Skin epidermis (tissue), 12 donors: Measurements from ENCODE around the gene ADAMTSL1.
A peak's percentile ranks its signal among the peaks of the same experiment; 100 is the strongest.

Experiments used
- H3K27ac ChIP-seq, 21 experiments: fragments of 200-600 bp; sonication (generic) in 11 of 21; one replicate each; pipeline ENCODE4 v1.5.0; 2020; ENCODE audit warnings: mild to moderate bottlenecking in 3 of 21, inconsistent platforms in 2 of 21, moderate library complexity in 2 of 21
- H3K4me3 ChIP-seq, 7 experiments: fragments of 200-600 bp; sonication (generic) in 2 of 7; one replicate each; pipeline ENCODE4 v1.5.0; 2020; ENCODE audit warnings: inconsistent platforms in 2 of 7, mild to moderate bottlenecking in 2 of 7, moderate library complexity in 1 of 7

ADAMTSL1 gene

DNA sequence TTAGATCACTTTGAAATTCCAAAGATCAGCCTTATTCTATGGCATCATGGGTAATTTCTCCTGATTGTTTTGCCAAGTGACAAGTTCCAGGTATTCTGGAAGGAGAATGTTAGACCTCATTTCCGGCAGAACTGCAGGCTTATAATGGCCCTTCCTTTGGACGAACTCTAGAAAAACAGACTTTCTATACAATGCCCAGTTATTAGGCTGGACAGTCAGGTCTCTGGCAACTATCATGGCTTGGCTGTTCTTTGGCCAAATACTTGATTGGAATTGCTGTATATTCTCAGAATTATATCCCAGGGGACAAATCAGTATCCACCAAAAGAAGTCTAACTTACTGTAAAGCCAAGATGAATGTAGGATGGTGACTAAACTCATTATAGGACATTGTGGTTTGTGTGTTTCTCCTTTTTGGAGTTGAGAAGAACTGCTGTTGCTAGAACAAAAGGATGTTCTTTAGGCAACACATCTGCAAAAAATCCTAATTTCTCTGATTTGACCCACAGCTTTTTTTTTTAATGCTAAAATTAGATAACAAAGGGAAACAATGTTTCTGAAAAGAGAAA, 69.0 kb downstream of the ADAMTSL1 start:
- Histone ChIP-seq H3K27ac (peak overlapping the region in 3 of 21 experiments; percentile 33 to 63 (median 39)), H3K4me3 (no peak overlapping the region)

DNA sequence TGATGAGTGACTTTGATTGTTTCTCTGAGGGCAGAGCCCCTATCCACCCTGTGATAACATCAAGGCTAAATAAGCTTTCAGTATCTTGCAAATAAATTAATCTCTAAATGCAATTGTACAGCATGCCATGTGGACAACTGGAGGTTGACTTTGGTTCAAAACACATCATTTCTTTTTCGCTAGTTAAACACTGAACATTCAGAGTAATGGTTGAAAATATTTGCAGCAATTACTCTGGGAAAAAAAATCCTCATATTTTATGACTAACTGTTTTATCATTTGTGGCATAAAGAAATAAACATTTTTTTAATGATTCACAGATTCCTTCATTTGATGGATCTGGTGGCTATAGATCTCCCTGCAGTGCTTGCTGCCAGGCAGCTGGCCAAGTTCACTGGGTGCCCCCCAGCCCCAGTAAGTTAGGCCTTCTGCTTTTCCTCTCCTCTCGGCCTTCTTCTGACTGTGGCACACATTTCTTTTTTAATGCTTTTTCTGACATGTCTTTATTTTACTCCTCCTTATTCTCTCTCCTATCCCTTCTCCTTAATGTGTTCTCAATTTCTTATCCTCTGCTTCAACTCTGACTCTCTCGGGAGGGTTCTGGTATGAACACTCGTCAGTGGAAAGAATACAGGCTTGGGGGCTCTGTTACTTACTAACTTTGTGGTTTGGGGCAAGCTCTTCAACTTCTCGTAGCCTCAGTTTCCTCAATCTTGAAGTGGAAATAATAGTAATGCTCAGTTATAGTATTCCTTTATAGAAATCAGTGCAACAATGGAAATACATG, 69.6 kb downstream of the ADAMTSL1 start:
- H3K4me3 ChIP-seq: no peak overlapping the region
- H3K27ac ChIP-seq: peak overlapping the region in 3 of 21 experiments; percentile 16 to 63 (median 55)

- peak overlapping the region in 1 of 21 experiments; percentile 16 for H3K27ac ChIP-seq
- no peak overlapping the region for H3K4me3 ChIP-seq
These were observed 70.5 kb downstream of the ADAMTSL1 start for GRCh38 chr9:18544456-18544855.

DNA sequence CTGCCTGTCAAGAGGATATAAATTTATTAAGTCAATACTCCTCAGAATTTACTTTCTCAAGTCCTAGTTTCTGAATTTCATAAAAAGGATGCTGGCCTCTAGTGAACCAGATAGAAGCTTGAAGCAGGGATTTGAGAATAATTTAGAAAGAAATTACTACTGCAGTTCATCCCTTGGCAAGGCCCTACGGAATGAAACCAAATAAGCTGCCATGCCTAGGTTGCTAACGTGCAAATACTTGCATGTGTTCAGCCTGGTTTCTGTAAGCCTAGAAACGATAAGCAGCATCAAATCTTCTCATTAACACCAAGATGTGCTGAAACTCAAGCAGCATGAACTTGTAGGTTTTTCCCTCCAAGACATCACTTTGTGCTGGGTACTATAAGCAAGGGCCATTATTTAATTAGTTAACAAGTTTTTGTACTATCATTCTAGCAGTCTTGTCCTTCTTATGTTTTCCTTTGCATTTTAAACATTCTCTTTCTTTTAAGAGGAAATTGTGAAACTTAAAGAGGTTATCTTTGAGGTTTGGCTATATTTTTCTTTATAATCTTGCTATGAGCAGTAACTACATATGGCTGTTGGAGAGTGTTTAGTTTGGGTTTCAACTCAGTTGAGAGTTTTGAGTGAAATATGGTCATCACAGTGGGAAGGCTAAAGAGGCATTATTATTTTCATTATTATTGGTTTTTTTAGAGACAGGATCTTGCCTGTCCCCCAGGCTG, 71.8 kb downstream of the ADAMTSL1 start:
- no peak overlapping the region for H3K27ac ChIP-seq
- H3K4me3 ChIP-seq: no peak overlapping the region

DNA sequence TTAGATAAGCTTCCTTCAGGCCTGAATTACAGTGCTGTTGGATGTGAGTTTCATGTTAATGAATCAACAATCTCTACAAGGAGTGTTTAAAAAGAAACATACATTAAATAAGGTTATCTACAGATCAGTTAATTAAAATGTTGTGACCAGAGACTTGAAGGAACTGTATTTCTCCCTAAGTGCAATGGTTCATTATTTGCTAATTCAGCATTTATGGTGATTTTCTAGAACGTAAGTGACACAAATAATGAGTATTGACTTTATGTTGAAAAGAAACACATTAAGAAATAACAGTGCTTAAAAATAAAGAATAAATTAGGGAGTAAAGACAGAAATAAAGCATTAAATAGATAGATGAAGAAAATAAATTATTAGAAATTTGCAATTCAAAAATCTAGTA, 74.5 kb downstream of the ADAMTSL1 start:
- no peak overlapping the region for H3K27ac ChIP-seq
- no peak overlapping the region for H3K4me3 ChIP-seq

- H3K27ac ChIP-seq: no peak overlapping the region
- H3K4me3 ChIP-seq: no peak overlapping the region
These were observed 75.8 kb downstream of the ADAMTSL1 start for GRCh38 chr9:18549772-18550171.

- no peak overlapping the region for H3K4me3 ChIP-seq
- no peak overlapping the region for H3K27ac ChIP-seq
These were observed 76.3 kb downstream of the ADAMTSL1 start for GRCh38 chr9:18550286-18550685.

- no peak overlapping the region for H3K4me3 ChIP-seq
- H3K27ac ChIP-seq: no peak overlapping the region
These were observed 80.3 kb downstream of the ADAMTSL1 start for GRCh38 chr9:18554244-18554643.

- Histone ChIP-seq H3K27ac (peak overlapping the region in 1 of 21 experiments; percentile 21), H3K4me3 (no peak overlapping the region)
These were observed 81.3 kb downstream of the ADAMTSL1 start for GRCh38 chr9:18555105-18555883.

DNA sequence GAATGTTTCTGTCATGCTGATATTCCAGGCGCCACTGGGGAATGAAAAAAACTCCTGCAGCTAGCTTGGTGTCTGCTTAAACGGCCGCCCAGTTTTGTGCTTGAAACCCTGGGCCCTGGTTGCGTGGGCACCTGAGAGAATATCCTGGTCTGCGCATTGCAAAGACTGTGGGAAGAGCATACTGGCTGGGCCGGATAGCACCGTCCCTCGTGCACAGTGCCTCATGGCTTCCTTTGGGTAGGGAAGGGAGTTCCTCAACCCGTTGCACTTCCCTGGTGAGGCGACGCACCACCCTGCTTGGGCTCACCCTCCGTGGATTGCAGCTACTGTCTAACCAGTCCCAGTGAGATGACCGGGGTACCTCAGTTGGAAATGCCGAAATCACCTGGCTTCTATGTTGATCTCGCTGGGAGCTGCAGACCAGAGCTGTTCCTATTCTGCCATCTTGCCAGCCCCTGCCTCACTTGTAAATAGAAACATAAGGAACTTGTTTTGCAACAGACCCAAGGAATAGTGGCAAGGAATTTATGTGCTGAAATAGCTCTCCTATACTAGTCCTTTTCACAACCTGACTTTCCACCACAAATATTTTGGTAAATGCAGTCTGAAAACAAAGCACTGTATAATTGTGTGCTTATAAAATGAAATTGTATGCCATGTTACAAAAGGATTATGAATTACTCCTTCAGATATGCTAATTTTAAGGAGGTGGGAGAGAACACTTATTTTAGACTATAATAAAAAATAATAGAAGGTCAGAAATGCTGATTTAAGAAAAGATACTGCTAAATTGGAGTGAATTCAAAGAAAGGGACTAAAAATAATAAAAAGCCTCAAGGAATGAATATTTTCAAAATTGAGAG, 90.3 kb downstream of the ADAMTSL1 start:
- H3K27ac ChIP-seq: no peak overlapping the region
- H3K4me3 ChIP-seq: no peak overlapping the region

DNA sequence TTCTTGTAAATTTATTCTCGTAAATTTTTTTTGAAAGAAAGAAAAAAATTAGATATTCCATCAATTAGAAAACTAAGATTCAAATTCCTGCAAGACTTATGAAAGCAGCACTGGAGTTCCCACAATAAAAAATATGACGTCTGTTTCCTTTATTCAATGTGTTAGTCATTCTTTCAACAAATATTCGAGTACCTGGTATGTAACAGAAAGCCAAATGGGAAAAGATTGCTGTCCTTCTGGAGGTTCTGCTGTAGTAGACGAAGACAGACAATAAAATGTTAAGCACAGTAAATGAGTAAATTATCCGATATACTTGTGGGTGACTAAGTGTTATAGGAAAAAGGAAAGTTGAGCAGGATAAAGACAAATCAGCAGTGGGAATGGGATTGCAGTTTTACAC, 92.2 kb downstream of the ADAMTSL1 start:
- H3K27ac ChIP-seq: peak overlapping the region in 1 of 21 experiments; percentile 21

GRCh38 chr9:18568973-18569372, 95.0 kb downstream of the ADAMTSL1 start:
- Histone ChIP-seq H3K4me3 (no peak overlapping the region), H3K27ac (no peak overlapping the region)

More for the DNA sequence above, 92.2 kb downstream of the ADAMTSL1 start:
- H3K4me3 ChIP-seq: no peak overlapping the region

DNA sequence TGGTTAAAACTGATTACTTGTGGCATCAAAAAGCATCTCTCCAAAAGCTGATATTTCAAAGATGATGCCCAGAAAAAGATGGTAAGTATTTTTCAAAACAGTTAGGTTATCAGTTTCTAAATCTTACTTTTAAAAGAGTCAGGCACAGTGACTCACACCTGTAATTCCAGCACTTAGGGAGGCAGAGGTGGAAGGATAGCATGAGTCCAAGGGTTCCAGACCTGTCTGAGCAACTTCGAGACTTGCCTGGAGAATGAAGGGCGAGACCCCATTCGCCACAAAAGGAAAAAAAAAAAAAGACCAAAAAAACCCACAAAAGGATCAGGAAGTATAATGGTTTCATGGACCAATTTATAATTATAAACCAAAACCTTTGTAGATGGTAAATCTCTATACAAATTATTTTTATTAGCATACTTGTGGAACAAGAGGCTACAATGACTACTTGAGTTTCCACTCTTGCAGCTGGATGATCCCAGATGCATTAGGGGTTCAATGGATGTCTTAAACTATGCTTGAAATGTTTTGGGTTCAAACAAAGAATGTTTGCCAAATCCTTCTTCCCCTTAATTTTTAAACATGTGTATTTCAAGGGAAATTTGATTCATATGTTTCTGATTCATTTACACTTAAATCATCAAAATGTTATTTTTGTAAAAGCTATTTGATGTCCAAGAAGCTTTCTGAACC, 96.1 kb downstream of the ADAMTSL1 start:
- H3K4me3 ChIP-seq: no peak overlapping the region

DNA sequence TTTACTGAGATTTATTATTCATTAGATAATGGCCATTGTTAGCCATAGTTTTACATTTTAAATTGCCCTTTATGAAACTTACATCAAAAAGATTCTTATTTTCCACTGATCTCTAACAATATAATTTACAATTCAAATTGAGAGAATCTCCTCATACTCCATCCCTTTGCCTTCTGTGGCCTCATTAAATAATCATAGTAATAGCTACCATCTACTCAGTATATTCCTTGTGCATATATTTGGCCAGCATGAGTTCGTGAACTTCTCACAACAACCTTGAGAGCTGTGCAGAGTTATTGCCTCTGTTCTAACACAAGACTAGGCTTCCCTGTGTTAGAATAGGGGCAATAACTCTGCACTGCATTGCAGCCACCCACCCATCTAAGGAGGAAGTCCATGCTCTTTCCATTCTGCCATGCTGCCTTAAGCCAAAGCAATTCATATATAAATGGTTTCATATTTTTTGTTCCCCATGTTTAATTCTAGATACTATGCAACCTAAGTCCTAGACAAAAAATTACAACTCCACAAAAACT, 99.1 kb downstream of the ADAMTSL1 start:
- Histone ChIP-seq H3K27ac (no peak overlapping the region), H3K4me3 (no peak overlapping the region)

More for the DNA sequence above, 96.1 kb downstream of the ADAMTSL1 start:
- H3K27ac ChIP-seq: no peak overlapping the region

GRCh38 chr9:18575686-18576085, 101.7 kb downstream of the ADAMTSL1 start:
- Histone ChIP-seq H3K27ac (no peak overlapping the region), H3K4me3 (no peak overlapping the region)

- H3K4me3 ChIP-seq: no peak overlapping the region
- no peak overlapping the region for H3K27ac ChIP-seq
These were observed 105.6 kb downstream of the ADAMTSL1 start for GRCh38 chr9:18579536-18579935.

DNA sequence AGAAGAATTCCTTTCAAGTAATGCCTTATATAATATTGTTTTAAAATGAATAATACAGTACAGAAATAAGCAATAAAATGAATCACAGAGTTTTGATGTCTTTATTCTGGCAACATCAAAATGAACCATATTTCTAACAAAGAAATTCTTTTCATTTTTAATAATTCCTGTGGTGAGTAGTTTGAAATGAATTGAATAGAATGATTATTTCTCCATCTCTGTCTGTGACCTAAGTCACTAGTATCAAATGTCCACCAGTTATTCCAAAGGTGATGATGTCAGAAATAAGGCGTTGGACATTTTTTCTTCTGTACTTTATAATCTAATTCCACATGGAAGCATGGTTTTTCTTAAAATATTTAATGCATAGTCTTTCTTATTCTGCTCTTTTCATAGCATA, 106.2 kb downstream of the ADAMTSL1 start:
- Histone ChIP-seq H3K4me3 (no peak overlapping the region), H3K27ac (no peak overlapping the region)

DNA sequence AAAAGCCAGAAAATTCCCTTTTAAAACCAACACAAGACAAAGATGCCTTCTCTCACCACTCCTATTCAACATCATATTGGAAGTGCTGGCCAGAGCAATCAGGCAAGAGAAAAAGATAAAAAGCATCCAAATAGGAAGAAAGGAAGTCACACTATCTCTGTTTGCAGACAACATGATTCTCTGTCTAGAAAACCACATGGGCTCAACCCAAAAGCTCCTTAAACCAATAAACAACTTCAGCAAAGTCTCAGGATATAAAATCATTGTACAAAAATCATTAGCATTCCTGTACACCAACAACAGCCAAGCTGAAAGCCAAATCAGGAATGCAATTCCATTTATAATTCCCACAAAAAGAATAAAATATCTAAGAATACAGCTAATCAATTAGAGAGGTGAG, 112.0 kb downstream of the ADAMTSL1 start:
- Histone ChIP-seq H3K4me3 (no peak overlapping the region), H3K27ac (no peak overlapping the region)
